Thyroid gland (tissue), 4 donors: ENCODE measurements around the gene SCUBE3. TPM values are rescaled to one million over a fixed set of nuclear protein-coding genes. Genes with fewer than 3 reads are reported as not detected.

ENCODE experiments used
- DNase-seq, 2 donors: peaks; one replicate each; pipeline ENCODE4 v3.0.0-alpha.2; 2019
- H3K27ac ChIP-seq, 3 donors: fragments of 200-600 bp; sonication (generic); 1 replicate in 2 of 3; 2 replicates in 1 of 3; pipeline ENCODE4 v1.5.1; 2016 to 2019; ENCODE audit warnings: mild to moderate bottlenecking in 1 of 3, moderate library complexity in 1 of 3
- H3K27me3 ChIP-seq: fragments of 200-600 bp; sonication (generic); one replicate; pipeline ENCODE4 v1.5.1; 2019
- H3K36me3 ChIP-seq, 2 donors: fragments of 200-600 bp; sonication (generic); one replicate each; pipeline ENCODE4 v1.5.1; 2016 to 2019
- H3K4me1 ChIP-seq, 2 donors: fragments of 200-600 bp; sonication (generic); one replicate each; pipeline ENCODE4 v1.5.1; 2017 to 2019
- H3K4me3 ChIP-seq, 3 donors: fragments of 200-600 bp; sonication (generic); replicated peaks in 1 of 3; 1 replicate in 2 of 3; 2 replicates in 1 of 3; pipeline ENCODE4 v1.5.1; 2016; ENCODE audit warnings: mild to moderate bottlenecking in 1 of 3
- H3K9me3 ChIP-seq: fragments of 200-600 bp; sonication (generic); one replicate; pipeline ENCODE4 v1.5.1; 2017
- POLR2A ChIP-seq, 2 donors: fragments of 450-650 bp; IDR thresholded peaks; one replicate each; pipeline ENCODE4 v1.6.1; 2017; ENCODE audit warnings: antibody characterized with exemption in 2 of 2, mild to moderate bottlenecking in 2 of 2, moderate library complexity in 1 of 2
- WGBS, 2 donors: methylation state at CpG; one replicate each; pipeline ENCODE4 v1.1.5; 2017; 5-methylcytosine and 5-hydroxymethylcytosine counted together
- intact Hi-C: fragments of 100-400 bp; cut with DNase I; formaldehyde crosslinking; loops from one replicate; pipeline ENCODE4 v1.15.1; 2023
- total RNA-seq, 4 donors: library from RNA; depleted of rRNA; stranded (reverse); fragments of >200 nt; gene quantifications; one replicate each; pipeline ENCODE4 v1.2.3, GENCODE V29; 2016
- TF ChIP-seq, protein P1 (sequence below), 6 experiments: fragments of 200-600 bp in 3 of 6; fragments of 450-650 bp in 3 of 6; sonication (generic) in 3 of 6; IDR thresholded peaks; one replicate each; pipeline ENCODE4 v1.5.1; 2016 to 2019; ENCODE audit warnings: antibody characterized with exemption in 6 of 6, mild to moderate bottlenecking in 2 of 6, inconsistent platforms in 1 of 6, moderate library complexity in 1 of 6

SCUBE3 gene
- total RNA-seq, 4 donors from 2014 or later: 45.5 to 119 (median 66.3) TPM

DNA sequence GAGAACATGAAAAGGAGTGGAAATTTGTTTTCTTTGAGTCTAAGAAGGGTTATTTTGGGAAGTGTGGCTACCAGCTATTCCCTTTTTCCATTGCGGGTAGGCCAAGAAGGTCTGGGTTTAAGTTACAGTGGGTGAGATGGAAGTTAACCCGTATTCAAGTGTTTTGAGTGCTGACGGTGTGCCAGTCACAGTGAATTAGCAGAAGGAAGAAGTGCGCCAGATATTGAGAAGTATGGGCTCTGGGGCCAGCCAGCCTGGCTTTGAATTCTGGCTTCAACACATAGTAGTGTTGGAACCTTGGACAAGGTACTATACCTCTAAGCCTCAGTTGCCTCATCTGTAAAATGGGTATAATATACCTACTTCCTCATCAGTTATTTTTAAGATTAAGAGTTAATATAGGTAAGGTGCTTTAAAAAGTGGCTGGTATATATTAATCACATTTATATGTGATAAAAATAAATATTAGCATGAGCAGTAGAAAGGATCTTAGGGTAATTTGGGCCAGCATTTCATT, 62.0 kb downstream of the SCUBE3 start:
- no peak overlapping the region for H3K27ac ChIP-seq

DNA sequence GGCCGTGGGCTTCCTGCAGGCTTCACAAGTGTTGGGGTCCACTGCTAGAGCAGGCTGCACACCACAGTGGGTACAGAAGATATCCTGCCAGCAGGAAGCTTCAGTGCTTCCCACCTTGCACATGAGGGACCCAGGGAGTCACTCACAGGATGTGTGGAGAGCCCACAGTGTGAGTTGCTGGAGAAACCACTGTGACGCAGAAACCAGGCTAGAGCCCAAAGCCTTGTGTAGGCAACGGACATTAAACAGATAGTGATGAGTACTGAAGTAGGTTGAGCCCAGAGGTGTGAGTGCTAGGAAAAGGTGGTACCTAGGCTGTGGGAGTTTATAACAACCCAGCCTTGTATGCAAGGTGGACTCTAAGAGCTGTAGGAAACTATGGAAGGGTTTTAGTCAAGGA, 65.0 kb downstream of the SCUBE3 start:
- Histone ChIP-seq H3K27ac (no peak overlapping the region), H3K36me3 (peaks cover 15 to 27% of the 10 kb centered on the region in 2 donors), H3K4me3 (no peak overlapping the region), H3K9me3 (no peaks in the 10 kb centered on the region), H3K27me3 (no peaks in the 10 kb centered on the region), H3K4me1 (peaks cover 6 to 19% of the 10 kb centered on the region in 2 donors)
- WGBS, 2 donors: 95 to 100% methylated on average over 3 of the region's 3 CpGs
- TF ChIP-seq, protein P1, sequence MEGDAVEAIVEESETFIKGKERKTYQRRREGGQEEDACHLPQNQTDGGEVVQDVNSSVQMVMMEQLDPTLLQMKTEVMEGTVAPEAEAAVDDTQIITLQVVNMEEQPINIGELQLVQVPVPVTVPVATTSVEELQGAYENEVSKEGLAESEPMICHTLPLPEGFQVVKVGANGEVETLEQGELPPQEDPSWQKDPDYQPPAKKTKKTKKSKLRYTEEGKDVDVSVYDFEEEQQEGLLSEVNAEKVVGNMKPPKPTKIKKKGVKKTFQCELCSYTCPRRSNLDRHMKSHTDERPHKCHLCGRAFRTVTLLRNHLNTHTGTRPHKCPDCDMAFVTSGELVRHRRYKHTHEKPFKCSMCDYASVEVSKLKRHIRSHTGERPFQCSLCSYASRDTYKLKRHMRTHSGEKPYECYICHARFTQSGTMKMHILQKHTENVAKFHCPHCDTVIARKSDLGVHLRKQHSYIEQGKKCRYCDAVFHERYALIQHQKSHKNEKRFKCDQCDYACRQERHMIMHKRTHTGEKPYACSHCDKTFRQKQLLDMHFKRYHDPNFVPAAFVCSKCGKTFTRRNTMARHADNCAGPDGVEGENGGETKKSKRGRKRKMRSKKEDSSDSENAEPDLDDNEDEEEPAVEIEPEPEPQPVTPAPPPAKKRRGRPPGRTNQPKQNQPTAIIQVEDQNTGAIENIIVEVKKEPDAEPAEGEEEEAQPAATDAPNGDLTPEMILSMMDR (IDR thresholded peaks at IDR 0.05): no peak
- no peak for TF ChIP-seq POLR2A (IDR thresholded peaks at IDR 0.05)
- intact Hi-C loops: no loop called here
- DNase-seq: no peak

More for the DNA sequence above, 62.0 kb downstream of the SCUBE3 start:
- WGBS, 2 donors: 72 to 74% methylated on average over 4 of the region's 4 CpGs
- Histone ChIP-seq H3K36me3 (no peaks in the 10 kb centered on the region), H3K9me3 (no peaks in the 10 kb centered on the region), H3K4me1 (peaks cover 9 to 15% of the 10 kb centered on the region in 2 donors), H3K27me3 (no peaks in the 10 kb centered on the region), H3K4me3 (no peak overlapping the region)
- TF ChIP-seq POLR2A (IDR thresholded peaks at IDR 0.05): no peak
- TF ChIP-seq, protein P1 (IDR thresholded peaks at IDR 0.05): no peak
- DNase-seq: no peak
- intact Hi-C loops: no loop called here

DNA sequence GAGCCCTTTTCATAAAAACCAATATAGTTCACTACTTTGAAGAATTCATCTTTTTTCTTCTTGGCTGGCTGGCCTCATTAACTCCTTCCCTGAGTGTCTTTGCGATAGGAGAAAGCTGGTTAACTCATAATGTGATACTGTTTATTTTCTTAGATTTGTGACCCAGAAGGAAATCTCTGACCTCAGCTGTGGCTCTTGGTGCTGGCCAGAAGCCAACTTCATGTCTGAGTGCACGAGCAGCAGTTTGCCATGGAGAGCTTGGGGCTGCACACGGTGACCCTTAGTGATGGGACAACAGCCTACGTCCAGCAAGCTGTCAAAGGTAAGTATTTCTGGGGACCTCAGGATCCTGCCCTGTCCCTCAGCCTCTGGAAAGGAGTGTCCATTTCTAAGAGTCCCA, 67.1 kb downstream of the SCUBE3 start:
- no peaks in the 10 kb centered on the region for H3K27me3 ChIP-seq
- no peaks in the 10 kb centered on the region for H3K9me3 ChIP-seq
- peak; percentile 62 to 63 for DNase-seq
- peaks cover 6 to 8% of the 10 kb centered on the region in 2 donors for H3K4me1 ChIP-seq
- intact Hi-C loops: no loop called here
- TF ChIP-seq, protein P1 (IDR thresholded peaks at IDR 0.05): no peak
- TF ChIP-seq POLR2A (IDR thresholded peaks at IDR 0.05): no peak
- peaks cover 27 to 44% of the 10 kb centered on the region in 2 donors for H3K36me3 ChIP-seq
- 35 to 41% methylated on average over 4 of the region's 4 CpGs for WGBS, 2 donors
- no peak overlapping the region for H3K4me3 ChIP-seq
- no peak overlapping the region for H3K27ac ChIP-seq

DNA sequence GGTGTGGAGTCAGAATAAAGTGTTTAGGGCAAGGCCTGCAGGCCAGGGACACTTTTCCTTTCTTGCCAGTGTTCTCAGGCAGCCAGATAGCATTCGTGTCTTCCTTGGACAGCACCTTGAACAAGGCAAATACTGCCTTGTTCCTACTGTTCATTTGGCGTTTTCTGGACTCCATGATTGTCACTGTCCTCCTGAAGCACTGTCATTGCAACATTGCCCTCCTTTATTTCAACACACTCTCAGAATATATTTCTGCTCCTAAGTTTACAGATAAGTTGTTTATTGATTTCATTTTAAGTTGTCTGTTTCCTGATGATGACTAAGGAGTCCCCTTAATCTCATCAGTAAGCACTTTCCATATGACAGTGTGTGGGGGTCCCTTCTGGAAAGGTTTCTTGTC, 68.7 kb downstream of the SCUBE3 start:
- Histone ChIP-seq H3K4me3 (no peak overlapping the region), H3K27ac (no peak overlapping the region), H3K27me3 (no peaks in the 10 kb centered on the region), H3K9me3 (no peaks in the 10 kb centered on the region), H3K4me1 (peaks cover 6 to 8% of the 10 kb centered on the region in 2 donors), H3K36me3 (peaks cover 43 to 59% of the 10 kb centered on the region in 2 donors)
- TF ChIP-seq POLR2A (IDR thresholded peaks at IDR 0.05): no peak
- TF ChIP-seq, protein P1 (IDR thresholded peaks at IDR 0.05): no peak
- intact Hi-C loops: no loop called here
- no peak for DNase-seq
- WGBS, 2 donors: 94% methylated on average over 2 of the region's 2 CpGs

DNA sequence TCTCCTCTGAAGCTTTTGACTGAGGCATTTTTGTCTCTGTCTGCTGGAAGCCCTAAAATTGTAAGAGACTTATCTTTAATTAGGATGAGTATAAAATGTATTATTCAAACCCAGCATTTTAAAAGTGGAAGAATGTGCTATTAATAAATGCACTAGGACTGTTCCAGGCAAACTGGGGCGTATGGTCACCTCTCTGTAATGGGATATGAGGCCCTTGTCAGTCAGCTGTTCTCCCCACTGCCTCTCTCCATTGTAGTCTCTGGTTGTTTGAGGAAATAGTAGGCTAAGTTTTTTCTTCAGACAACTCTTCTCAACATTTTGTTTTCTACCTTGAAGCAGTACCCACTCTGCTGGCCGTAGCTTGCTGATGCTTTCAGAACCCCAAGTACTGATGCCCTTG, 69.6 kb downstream of the SCUBE3 start:
- Histone ChIP-seq H3K4me1 (peaks cover 6 to 8% of the 10 kb centered on the region in 2 donors), H3K4me3 (no peak overlapping the region), H3K36me3 (peaks cover 52 to 68% of the 10 kb centered on the region in 2 donors), H3K27me3 (no peaks in the 10 kb centered on the region), H3K27ac (no peak overlapping the region), H3K9me3 (no peaks in the 10 kb centered on the region)
- DNase-seq: no peak
- WGBS, 2 donors: 81 to 98% methylated on average over 2 of the region's 2 CpGs
- no peak for TF ChIP-seq POLR2A (IDR thresholded peaks at IDR 0.05)
- TF ChIP-seq, protein P1 (IDR thresholded peaks at IDR 0.05): no peak
- intact Hi-C loops: no loop called here
